Activated CD8-positive, alpha-beta memory T cell treated with anti-CD3 and anti-CD28 coated beads, Interleukin-2, amount 50 U/mL, for 48 hours (primary cell): ENCODE measurements around the gene CCR2.

ENCODE experiments used
- DNase-seq: peaks from one replicate; pipeline ENCODE4 v3.0.0-alpha.2; 2020

The CCR2 gene

DNA sequence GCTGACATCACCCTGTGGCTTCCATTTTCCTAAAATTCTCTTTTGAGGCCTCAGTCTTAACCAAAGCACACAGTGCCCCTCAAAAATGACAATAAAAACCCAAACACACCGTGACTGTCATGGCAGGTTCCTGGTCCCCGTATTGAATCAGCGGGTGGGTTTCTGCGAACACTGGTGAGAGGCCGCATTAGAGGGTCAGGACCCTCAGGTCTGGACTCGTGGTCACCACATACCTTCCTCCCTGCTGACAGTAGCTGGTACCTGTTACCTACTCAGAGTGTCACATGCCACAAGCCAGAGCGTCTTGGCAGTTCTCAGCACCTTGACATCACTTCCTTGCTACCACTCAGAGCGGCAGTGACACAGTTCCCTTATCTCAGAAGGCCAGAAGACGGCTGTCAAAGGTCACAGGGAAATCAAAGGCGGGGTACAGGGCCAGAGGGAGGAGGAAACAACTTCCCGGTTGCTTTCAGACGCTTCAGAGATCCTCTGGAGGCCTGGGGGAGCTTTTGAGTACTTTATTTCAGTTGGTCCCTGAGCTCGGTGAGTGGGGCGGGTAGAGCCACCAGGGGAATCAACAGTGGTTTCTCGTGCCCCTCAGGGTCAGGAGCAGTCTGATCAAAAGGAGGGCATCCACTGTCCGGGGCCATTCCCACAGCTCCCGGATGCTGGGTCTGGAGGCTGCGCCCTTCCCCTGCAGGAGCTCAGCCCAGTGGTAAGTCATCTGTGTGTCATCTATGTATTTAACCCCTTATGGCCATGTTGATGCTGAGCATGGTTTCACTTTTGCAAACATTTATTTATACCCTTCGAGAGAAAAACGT is 53.1 kb downstream of the CCR2 start, which contains the start of the genes CCR5AS and CCRL2:
Gene CCR5AS (minus strand): TSS at position 279 of the 824 bp plus-strand sequence.
Gene CCRL2 (plus strand): TSS at position 472 of the 824 bp plus-strand sequence. CDS start 821 bp downstream, outside the sequence.
- DNase-seq: peak; percentile 64

DNA sequence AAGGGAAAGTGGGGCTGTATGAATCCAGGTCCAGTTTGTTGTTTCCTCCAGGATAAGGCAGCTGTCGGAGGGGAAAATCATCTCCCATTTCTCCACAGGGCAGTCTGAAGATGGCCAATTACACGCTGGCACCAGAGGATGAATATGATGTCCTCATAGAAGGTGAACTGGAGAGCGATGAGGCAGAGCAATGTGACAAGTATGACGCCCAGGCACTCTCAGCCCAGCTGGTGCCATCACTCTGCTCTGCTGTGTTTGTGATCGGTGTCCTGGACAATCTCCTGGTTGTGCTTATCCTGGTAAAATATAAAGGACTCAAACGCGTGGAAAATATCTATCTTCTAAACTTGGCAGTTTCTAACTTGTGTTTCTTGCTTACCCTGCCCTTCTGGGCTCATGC is 54.1 kb downstream of the CCR2 start:
- DNase-seq: no peak

DNA sequence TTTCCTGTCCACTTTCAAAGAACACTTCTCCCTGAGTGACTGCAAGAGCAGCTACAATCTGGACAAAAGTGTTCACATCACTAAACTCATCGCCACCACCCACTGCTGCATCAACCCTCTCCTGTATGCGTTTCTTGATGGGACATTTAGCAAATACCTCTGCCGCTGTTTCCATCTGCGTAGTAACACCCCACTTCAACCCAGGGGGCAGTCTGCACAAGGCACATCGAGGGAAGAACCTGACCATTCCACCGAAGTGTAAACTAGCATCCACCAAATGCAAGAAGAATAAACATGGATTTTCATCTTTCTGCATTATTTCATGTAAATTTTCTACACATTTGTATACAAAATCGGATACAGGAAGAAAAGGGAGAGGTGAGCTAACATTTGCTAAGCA is 54.9 kb downstream of the CCR2 start:
- no peak for DNase-seq

DNA sequence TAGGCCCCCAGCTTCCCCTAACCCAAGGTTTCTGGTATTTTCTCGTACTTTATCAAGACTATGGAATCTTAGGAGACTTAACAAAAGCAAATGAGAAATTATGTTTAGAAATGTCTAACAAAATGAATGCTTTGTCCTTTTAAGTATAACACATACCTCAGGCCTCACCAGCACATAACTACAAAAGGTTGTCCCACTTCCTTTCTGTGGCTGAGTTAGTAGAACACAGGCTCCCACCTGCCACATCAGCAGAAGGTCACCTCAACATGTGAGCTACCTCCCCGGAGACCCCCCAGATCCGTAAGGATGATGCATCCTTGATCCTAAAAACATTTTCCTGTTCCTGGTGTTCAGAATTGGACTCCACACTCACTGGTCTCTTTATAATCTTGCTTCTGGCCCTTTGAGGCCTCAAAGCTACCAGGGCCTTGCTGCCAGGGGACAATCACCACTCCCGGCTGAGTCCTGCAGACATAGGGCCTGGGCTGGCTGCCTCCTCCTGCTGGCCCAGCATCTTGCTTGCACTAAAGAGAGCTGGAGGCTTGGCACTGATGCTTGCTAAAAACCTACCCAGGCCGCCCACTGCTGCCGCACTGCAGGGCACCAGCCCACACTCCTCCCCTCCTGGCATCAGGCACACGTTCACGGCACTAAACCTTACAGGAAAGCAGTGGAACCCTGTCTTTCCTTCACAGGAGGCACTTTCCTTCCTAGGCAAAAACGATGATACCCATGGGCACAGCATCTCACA is 56.0 kb downstream of the CCR2 start:
- no peak for DNase-seq
